WTC11 (cell line): ENCODE data around the gene NRIP3. TPM values are rescaled to one million over a fixed set of nuclear protein-coding genes. Genes with fewer than 3 reads are reported as not detected.

Source experiments
- ATAC-seq: fragments of 200-7000 bp; cut with Tn5 transposase; 2 replicates; pipeline ENCODE4 v1.10.0; 2021; ENCODE audit warnings: mild to moderate bottlenecking, moderate library complexity
- CTCF ChIA-PET: fragments of 300-600 bp; sonication (Branson Sonifier 250); formaldehyde crosslinking; loops from one replicate; lab custom pipeline; 2021; ENCODE audit warnings: antibody characterized with exemption; lab: Charles Lee
- POLR2A ChIA-PET: fragments of 350-600 bp; sonication (Branson Sonifier 250); formaldehyde crosslinking; loops from one replicate; lab custom pipeline; 2021; ENCODE audit warnings: antibody characterized with exemption; lab: Charles Lee
- DNase-seq: peaks from one replicate; pipeline ENCODE4 v3.0.0; 2021; ENCODE audit warnings: low spot score
- H3K27ac Mint-ChIP-seq: 2 replicates; pipeline ENCODE4 v1.8.0; 2021; ENCODE audit warnings: mixed read lengths
- H3K27me3 Mint-ChIP-seq: 2 replicates; pipeline ENCODE4 v1.8.0; 2021; ENCODE audit warnings: low read depth, mild to moderate bottlenecking, moderate library complexity, mixed read lengths
- H3K36me3 Mint-ChIP-seq: 2 replicates; pipeline ENCODE4 v1.8.0; 2021; ENCODE audit warnings: mixed read lengths
- H3K4me1 Mint-ChIP-seq: 2 replicates; pipeline ENCODE4 v1.8.0; 2022; ENCODE audit warnings: mixed read lengths
- H3K4me3 Mint-ChIP-seq: 2 replicates; pipeline ENCODE4 v1.8.0; 2021; ENCODE audit warnings: mild to moderate bottlenecking, moderate library complexity, mixed read lengths
- H3K9me3 Mint-ChIP-seq: 2 replicates; pipeline ENCODE4 v1.8.0; 2021; ENCODE audit warnings: mixed read lengths
- ELF4 ChIP-seq: sonication (generic); formaldehyde crosslinking; IDR thresholded peaks from 2 replicates; pipeline ENCODE4 v1.8.1; 2022; ENCODE audit warnings: low read depth, mild to moderate bottlenecking, moderate library complexity, missing genetic modification reagents
- IRF2 ChIP-seq: sonication (generic); formaldehyde crosslinking; IDR thresholded peaks from 2 replicates; pipeline ENCODE4 v1.8.0; 2022; ENCODE audit warnings: low read depth, missing genetic modification reagents, borderline replicate concordance
- MAX ChIP-seq: sonication (generic); formaldehyde crosslinking; IDR thresholded peaks from 2 replicates; pipeline ENCODE4 v1.8.0; 2022; ENCODE audit warnings: mild to moderate bottlenecking, missing genetic modification reagents
- MXD4 ChIP-seq: fragments of 250-450 bp; sonication (Bioruptor Pico); IDR thresholded peaks from 2 replicates; pipeline ENCODE4 v1.8.0; 2021; ENCODE audit warnings: mild to moderate bottlenecking, moderate library complexity, borderline replicate concordance
- NFYB ChIP-seq: sonication (generic); formaldehyde crosslinking; conservative IDR thresholded peaks from 2 replicates; pipeline ENCODE4 v1.8.0; 2022; ENCODE audit warnings: low read depth, missing genetic modification reagents
- TCF7 ChIP-seq: sonication (generic); formaldehyde crosslinking; IDR thresholded peaks from 2 replicates; pipeline ENCODE4 v1.8.0; 2022; ENCODE audit warnings: mild to moderate bottlenecking, low read depth, missing genetic modification reagents, moderate library complexity
- ZMAT4 ChIP-seq: fragments of 250-450 bp; sonication (Bioruptor Pico); IDR thresholded peaks from 2 replicates; pipeline ENCODE4 v1.9.0; 2021; ENCODE audit warnings: mild to moderate bottlenecking
- ZNF317 ChIP-seq: sonication (generic); formaldehyde crosslinking; IDR thresholded peaks from 2 replicates; pipeline ENCODE4 v1.8.1; 2023; ENCODE audit warnings: low read depth, mild to moderate bottlenecking, moderate library complexity, missing genetic modification reagents, borderline replicate concordance
- total RNA-seq: library from RNA; stranded (reverse); gene quantifications from 3 replicates; pipeline ENCODE4 v1.2.3, GENCODE V29; 2021

The NRIP3 gene
- total RNA-seq, 1 experiment from 2014 or later = 4.5 TPM

GRCh38 chr11:8932564-8933180 is 71.1 kb downstream of the NRIP3 start, which contains the start of gene C11orf16:
C11orf16 (minus strand) TSS chr11:8932947; CDS start chr11:8932308, 639 bp downstream.
- CTCF ChIA-PET = interaction anchor here (0.7 to 2.8 kb wide), 7 partner anchors 9 to 205 kb away, joined by 4 to 20 read pairs (median 5); partner anchors contain the start of gene TMEM9B
- Mint-ChIP-seq H3K4me3 (no peak within 1 kb of the TSS), H3K27me3 (no peaks in the 10 kb centered on the region), H3K4me1 (peaks cover 25% of the 10 kb centered on the region), H3K27ac (no peak within 1 kb of the TSS), H3K9me3 (no peaks in the 10 kb centered on the region), H3K36me3 (no peaks in the 10 kb centered on the region)
- TF ChIP-seq TCF7 (CRISPR knock-in tag) (no peak), NFYB (CRISPR knock-in tag) (no peak), ZMAT4 (CRISPR knock-in tag) (no peak), MXD4 (CRISPR knock-in tag) (no peak), ELF4 (CRISPR knock-in tag) (no peak), IRF2 (CRISPR knock-in tag) (no peak), MAX (CRISPR knock-in tag) (no peak), ZNF317 (CRISPR knock-in tag) (no peak)
- DNase-seq (peak; percentile 43), ATAC-seq (peak; percentile 71)
- POLR2A ChIA-PET = interaction anchor here (0.5 to 0.6 kb wide), 2 partner anchors 28 to 123 kb away, joined by 3 to 5 read pairs; no protein-coding TSS in a partner anchor

Other genes starting within 250 kb of the NRIP3 start
- gene AKIP1, start 92.8 kb downstream of the NRIP3 start, total RNA-seq = 21.1 to 26.0 TPM (median 22.0 TPM) in 3 replicates
- gene C11orf16, start 71.1 kb downstream of the NRIP3 start, total RNA-seq = 0.11 to 0.42 TPM in 2 of 3 replicates, not detected in the other
- gene ASCL3, start 61.0 kb downstream of the NRIP3 start, total RNA-seq = not detected in 3 replicates
- 8.7 to 10.2 TPM (median 8.9 TPM) in 3 replicates for gene TMEM9B, start 39.6 kb downstream of the NRIP3 start, total RNA-seq
- 0.64 to 1.9 TPM (median 1.2 TPM) in 3 replicates for gene SCUBE2, start 87.6 kb upstream of the NRIP3 start, total RNA-seq